Left ventricle myocardium inferior (tissue), 1 donor: ENCODE data around the gene GFOD2. TPM values are rescaled to one million over a fixed set of nuclear protein-coding genes. Genes with fewer than 3 reads are reported as not detected.

Source experiments
- DNase-seq: peaks from one replicate; pipeline ENCODE4 v3.0.0-alpha.2; 2020
- H3K27ac ChIP-seq: fragments of 200-600 bp; replicated peaks from 2 replicates; pipeline ENCODE4 v1.8.0; 2021
- H3K27me3 ChIP-seq: fragments of 200-600 bp; 2 replicates; pipeline ENCODE4 v1.8.0; 2021; ENCODE audit warnings: low read depth
- H3K36me3 ChIP-seq: fragments of 200-600 bp; 2 replicates; pipeline ENCODE4 v1.8.0; 2021
- H3K4me1 ChIP-seq: fragments of 200-600 bp; 2 replicates; pipeline ENCODE4 v1.8.0; 2021
- H3K4me3 ChIP-seq: fragments of 200-600 bp; 2 replicates; pipeline ENCODE4 v1.8.0; 2021; ENCODE audit warnings: mild to moderate bottlenecking, moderate library complexity
- H3K9me3 ChIP-seq: fragments of 200-600 bp; replicated peaks from 2 replicates; pipeline ENCODE4 v1.8.0; 2021
- CTCF ChIP-seq: fragments of 200-600 bp; IDR thresholded peaks from 2 replicates; pipeline ENCODE4 v1.8.0; 2021; ENCODE audit warnings: antibody characterized with exemption, mild to moderate bottlenecking, borderline replicate concordance
- intact Hi-C: fragments of 100-400 bp; cut with micrococcal nuclease; formaldehyde crosslinking; loops from one replicate; pipeline ENCODE4 v1.11.0; 2022
- total RNA-seq: library from RNA; stranded (reverse); fragmentation: NEBNext Ultra II Directional; extraction: Animal tissue kit (Norgen Biotek cat#: 25700); gene quantifications from one replicate; pipeline ENCODE4 v1.2.1, GENCODE V29; 2021
- donor health status: DM: no; HTN: yes; CAD: no; lungs with severe emphysema.

The GFOD2 gene
- total RNA-seq, 1 donor from 2014 or later: 11.1 TPM

- DNase-seq: peak; percentile 74
- H3K9me3 ChIP-seq: no peaks in the 10 kb centered on the region
Observed at GRCh38 chr16:67673712-67674580, 45.2 kb downstream of the GFOD2 start.

GRCh38 chr16:67672739-67673662 lies 46.1 kb downstream of the GFOD2 start:
- intact Hi-C loops: loop anchor here (10.0 kb wide), 1 partner anchor 132 kb away; the partner anchor contains the start of genes RANBP10 and TSNAXIP1
- H3K27me3 ChIP-seq: no peaks in the 10 kb centered on the region
- H3K27ac ChIP-seq: peak overlapping the region; percentile 87
- TF ChIP-seq CTCF: peak; percentile 81
- peaks cover 37% of the 10 kb centered on the region for H3K4me1 ChIP-seq
- peak overlapping the region; percentile 23 for H3K4me3 ChIP-seq
- peak; percentile 65 for DNase-seq
- H3K9me3 ChIP-seq: no peaks in the 10 kb centered on the region
- no peaks in the 10 kb centered on the region for H3K36me3 ChIP-seq

More at GRCh38 chr16:67673712-67674580, 45.2 kb downstream of the GFOD2 start:
- no peaks in the 10 kb centered on the region for H3K36me3 ChIP-seq
- no peak for TF ChIP-seq CTCF
- H3K4me3 ChIP-seq: peak overlapping the region; percentile 23
- peaks cover 33% of the 10 kb centered on the region for H3K4me1 ChIP-seq
- intact Hi-C loops: loop anchor here (10.0 kb wide), 1 partner anchor 131 kb away; the partner anchor contains the start of genes RANBP10 and TSNAXIP1
- H3K27ac ChIP-seq: peak overlapping the region; percentile 87
- H3K27me3 ChIP-seq: no peaks in the 10 kb centered on the region

GRCh38 chr16:67672306-67672705 lies 46.8 kb downstream of the GFOD2 start:
- Histone ChIP-seq H3K4me1 (peaks cover 44% of the 10 kb centered on the region), H3K27ac (peak overlapping the region; percentile 87), H3K27me3 (no peaks in the 10 kb centered on the region), H3K9me3 (no peaks in the 10 kb centered on the region), H3K36me3 (no peaks in the 10 kb centered on the region), H3K4me3 (no peak overlapping the region)
- TF ChIP-seq CTCF: no peak
- no peak for DNase-seq
- intact Hi-C loops: loop anchor here (10.0 kb wide), 1 partner anchor 132 kb away; the partner anchor contains the start of genes RANBP10 and TSNAXIP1

GRCh38 chr16:67669499-67670101 lies 49.5 kb downstream of the GFOD2 start:
- intact Hi-C loops: loop anchor here (10.0 kb wide), 1 partner anchor 135 kb away; the partner anchor contains the start of genes RANBP10 and TSNAXIP1
- H3K27ac ChIP-seq: no peak overlapping the region
- H3K36me3 ChIP-seq: no peaks in the 10 kb centered on the region
- TF ChIP-seq CTCF: no peak
- no peaks in the 10 kb centered on the region for H3K27me3 ChIP-seq
- no peak for DNase-seq
- no peak overlapping the region for H3K4me3 ChIP-seq
- no peaks in the 10 kb centered on the region for H3K9me3 ChIP-seq
- peaks cover 57% of the 10 kb centered on the region for H3K4me1 ChIP-seq
